Measurements from ENCODE around the gene HS3ST4. TPM values are rescaled to one million over a fixed set of nuclear protein-coding genes. Genes with fewer than 3 reads are reported as not detected.

The HS3ST4 gene
- total RNA-seq, 1 donor from 2014 or later, result 0.32 TPM

DNA sequence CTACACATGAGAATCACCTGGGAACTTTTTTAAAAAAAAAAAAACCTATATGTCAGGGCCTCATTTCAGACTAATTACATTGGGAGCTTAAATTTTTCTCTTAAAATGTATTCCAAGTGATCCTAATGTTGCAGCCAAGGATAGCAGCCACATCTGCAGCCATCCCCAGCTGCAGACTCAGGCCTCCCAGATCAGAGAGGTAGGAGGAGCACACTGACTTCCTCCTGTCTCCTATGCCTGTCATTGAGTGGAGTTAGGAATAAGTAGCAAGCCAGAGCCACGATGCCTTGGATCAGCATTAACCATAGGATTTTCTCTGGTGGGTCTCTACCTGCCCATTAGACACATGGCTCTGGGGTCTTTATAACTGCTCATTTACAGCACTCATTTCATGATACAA, 463.5 kb downstream of the HS3ST4 start:
- Histone ChIP-seq H3K36me3 (no peaks in the 10 kb centered on the region), H3K27me3 (no peaks in the 10 kb centered on the region), H3K9me3 (no peaks in the 10 kb centered on the region), H3K4me1 (no peaks in the 10 kb centered on the region), H3K4me3 (no peak overlapping the region), H3K27ac (no peak overlapping the region)
- no peak for DNase-seq
- intact Hi-C loops (cut with DNase I), result no loop called here
- TF ChIP-seq, protein P1, sequence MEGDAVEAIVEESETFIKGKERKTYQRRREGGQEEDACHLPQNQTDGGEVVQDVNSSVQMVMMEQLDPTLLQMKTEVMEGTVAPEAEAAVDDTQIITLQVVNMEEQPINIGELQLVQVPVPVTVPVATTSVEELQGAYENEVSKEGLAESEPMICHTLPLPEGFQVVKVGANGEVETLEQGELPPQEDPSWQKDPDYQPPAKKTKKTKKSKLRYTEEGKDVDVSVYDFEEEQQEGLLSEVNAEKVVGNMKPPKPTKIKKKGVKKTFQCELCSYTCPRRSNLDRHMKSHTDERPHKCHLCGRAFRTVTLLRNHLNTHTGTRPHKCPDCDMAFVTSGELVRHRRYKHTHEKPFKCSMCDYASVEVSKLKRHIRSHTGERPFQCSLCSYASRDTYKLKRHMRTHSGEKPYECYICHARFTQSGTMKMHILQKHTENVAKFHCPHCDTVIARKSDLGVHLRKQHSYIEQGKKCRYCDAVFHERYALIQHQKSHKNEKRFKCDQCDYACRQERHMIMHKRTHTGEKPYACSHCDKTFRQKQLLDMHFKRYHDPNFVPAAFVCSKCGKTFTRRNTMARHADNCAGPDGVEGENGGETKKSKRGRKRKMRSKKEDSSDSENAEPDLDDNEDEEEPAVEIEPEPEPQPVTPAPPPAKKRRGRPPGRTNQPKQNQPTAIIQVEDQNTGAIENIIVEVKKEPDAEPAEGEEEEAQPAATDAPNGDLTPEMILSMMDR (IDR thresholded peaks at IDR 0.05), result no peak
- no peak for ATAC-seq

DNA sequence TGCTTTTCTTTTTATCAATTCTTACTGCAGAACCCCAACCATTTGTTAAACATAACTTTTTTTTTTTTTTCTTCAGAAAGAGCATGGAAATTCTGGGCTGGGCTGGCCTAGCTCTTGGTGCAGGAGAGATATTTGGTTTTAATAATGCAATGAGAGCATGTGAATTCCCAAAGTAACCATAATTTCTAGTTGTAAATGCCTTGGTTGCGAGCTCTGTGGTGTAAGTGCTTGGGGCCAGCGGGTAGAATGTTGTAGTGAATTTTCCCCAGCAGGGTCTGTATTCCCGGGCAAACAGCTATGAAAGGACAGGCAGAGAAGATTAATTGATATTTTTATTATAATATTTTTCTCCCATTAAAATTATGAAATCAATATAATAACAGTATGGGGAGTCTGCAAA, 465.6 kb downstream of the HS3ST4 start:
- Histone ChIP-seq H3K9me3 (no peaks in the 10 kb centered on the region), H3K27me3 (no peaks in the 10 kb centered on the region), H3K36me3 (no peaks in the 10 kb centered on the region), H3K4me3 (no peak overlapping the region), H3K27ac (no peak overlapping the region), H3K4me1 (no peaks in the 10 kb centered on the region)
- DNase-seq, result no peak
- intact Hi-C loops (cut with DNase I), result no loop called here
- TF ChIP-seq, protein P1 (IDR thresholded peaks at IDR 0.05), result no peak
- ATAC-seq, result no peak

DNA sequence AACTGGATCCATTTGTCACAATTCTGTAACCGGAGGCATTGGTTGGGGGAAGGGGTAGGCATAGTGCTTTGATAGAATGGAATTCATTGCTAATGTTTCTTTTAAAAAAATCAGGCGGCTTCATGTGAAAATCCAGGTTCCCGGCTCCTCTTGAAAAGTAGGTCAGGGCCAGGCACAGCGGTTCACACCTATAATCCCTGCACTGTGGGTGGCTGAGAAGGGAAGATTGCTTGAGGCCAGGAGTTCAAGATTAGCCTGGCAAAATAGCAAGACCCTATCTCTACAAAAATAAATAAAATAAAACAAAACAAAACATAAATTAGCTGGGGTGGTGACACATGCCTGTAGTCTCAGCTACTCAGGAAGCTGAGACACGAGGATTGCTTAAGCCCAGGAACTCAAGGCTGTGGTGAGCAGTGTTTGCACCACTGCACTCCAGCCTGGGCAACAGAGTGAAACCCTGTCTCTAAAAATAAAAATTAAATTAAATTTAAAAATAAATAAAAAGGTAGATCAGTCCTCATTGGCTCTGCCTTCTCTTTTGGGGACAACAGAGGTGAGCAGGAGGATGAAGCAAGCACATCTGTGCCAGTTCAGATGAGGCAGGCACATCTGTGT, 466.5 kb downstream of the HS3ST4 start:
- H3K4me3 ChIP-seq, result no peak overlapping the region
- DNase-seq, result no peak
- TF ChIP-seq, protein P1 (IDR thresholded peaks at IDR 0.05), result no peak
- H3K27me3 ChIP-seq, result no peaks in the 10 kb centered on the region
- intact Hi-C loops (cut with DNase I), result no loop called here
- no peaks in the 10 kb centered on the region for H3K9me3 ChIP-seq
- ATAC-seq, result no peak
- H3K36me3 ChIP-seq, result no peaks in the 10 kb centered on the region
- no peak overlapping the region for H3K27ac ChIP-seq
- H3K4me1 ChIP-seq, result no peaks in the 10 kb centered on the region

DNA sequence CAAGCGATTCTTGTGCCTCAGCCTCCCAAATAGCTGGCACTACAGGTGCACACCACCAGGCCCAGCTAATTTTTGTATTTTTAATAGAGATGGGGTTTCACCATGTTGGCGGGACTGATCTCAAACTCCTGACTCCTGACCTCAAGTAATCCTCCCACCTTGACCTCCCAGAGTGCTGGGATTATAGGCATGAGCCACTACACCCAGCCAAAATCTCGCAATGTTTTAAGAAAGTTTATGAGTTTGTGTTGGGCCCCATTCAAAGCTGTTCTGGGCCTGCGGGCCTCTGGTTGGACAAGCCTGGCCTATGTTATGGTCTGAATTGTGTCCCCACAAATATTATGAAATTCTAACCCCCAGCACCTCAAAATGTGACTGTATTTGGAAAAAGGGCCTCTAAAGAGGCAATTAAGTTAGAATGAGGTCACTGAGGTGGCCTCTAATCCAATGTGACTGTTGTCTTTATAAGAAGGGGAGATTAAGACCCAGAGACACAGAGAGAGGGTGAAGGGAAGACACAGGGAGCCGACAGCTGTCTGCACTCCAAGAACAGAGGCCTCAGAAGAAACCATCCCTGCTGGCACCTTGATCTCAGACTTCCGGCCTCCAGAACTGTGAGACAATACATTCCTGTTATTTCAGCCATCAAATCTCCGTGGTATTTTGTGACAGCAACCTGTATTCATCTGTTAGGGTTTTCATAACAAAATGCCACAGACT, 469.9 kb downstream of the HS3ST4 start:
- ATAC-seq (no peak), DNase-seq (no peak)
- Histone ChIP-seq H3K4me1 (no peaks in the 10 kb centered on the region), H3K4me3 (no peak overlapping the region), H3K27ac (no peak overlapping the region), H3K9me3 (no peaks in the 10 kb centered on the region), H3K36me3 (no peaks in the 10 kb centered on the region), H3K27me3 (no peaks in the 10 kb centered on the region)
- intact Hi-C loops (cut with DNase I), result no loop called here
- TF ChIP-seq, protein P1 (IDR thresholded peaks at IDR 0.05), result no peak

DNA sequence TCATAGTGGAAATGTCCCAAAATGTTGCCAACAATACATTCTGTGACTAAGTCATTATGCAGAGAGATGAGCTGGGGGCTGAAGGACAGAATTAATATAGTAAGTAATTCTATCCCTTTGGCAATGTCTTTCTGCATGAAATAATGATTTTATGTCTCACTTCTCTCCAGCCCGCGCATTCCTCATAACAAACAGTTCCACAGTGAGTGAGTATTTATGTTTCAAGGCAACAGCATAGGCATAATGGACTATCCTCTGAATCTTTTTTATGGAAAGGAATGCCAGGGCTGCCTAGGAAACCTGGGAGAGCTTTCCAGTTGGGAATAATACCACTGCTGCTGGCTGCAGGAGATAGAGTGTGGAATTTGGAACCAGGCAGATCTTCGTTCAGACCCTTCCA, 477.7 kb downstream of the HS3ST4 start:
- Histone ChIP-seq H3K27ac (no peak overlapping the region), H3K9me3 (no peaks in the 10 kb centered on the region), H3K36me3 (no peaks in the 10 kb centered on the region), H3K4me1 (no peaks in the 10 kb centered on the region), H3K4me3 (no peak overlapping the region), H3K27me3 (no peaks in the 10 kb centered on the region)
- intact Hi-C loops (cut with DNase I), result no loop called here
- DNase-seq, result no peak
- ATAC-seq, result no peak
- TF ChIP-seq, protein P1 (IDR thresholded peaks at IDR 0.05), result no peak
